ENCODE data around the gene B3GNT7. TPM values are rescaled to one million over a fixed set of nuclear protein-coding genes. Genes with fewer than 3 reads are reported as not detected.

Gene B3GNT7
- total RNA-seq, 2 donors from 2014 or later: 110 to 461 TPM

DNA sequence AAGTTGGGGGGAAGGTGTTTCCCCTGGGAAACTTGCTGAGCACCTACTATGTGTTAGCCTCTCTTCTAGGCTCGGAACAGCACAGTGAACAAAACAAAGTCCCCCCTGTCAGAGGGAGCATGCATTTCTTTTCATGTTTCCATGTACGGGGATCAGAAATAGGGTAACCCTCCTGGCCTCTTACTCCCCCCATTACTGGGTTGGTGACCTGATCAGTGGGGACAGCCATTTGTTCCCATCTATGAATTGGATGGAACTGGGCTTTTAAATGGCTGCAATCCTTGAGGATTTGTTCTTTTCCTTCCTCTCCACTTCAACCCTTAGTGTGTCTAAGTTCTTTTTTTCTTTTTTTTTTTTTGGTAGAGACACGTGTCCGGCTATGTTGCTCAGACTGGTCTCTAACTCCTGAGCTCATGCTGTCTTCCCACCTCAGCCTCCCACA, 55.1 kb downstream of the B3GNT7 start:
- DNase-seq (no peak), ATAC-seq (no peak)
- intact Hi-C loops (cut with DNase I, micrococcal nuclease): no loop called here

Small RNA genes within 50 kb of the gene (microRNA-seq; reads per million reads assigned to microRNA genes)
- 0 reads per million in 2 donors for gene MIR4777

Other genes starting within 250 kb of the B3GNT7 start
- gene ARMC9, start 197.1 kb upstream of the B3GNT7 start, total RNA-seq: 10 to 100 TPM in 1 of 2 donors, 1 to 10 TPM in 1; 9.4 to 13.6 TPM
- gene NCL, start 68.8 kb downstream of the B3GNT7 start, total RNA-seq: 100 to 1,000 TPM; 229 to 335 TPM
- gene NMUR1, start 134.7 kb downstream of the B3GNT7 start, total RNA-seq: 1 to 10 TPM in 1 of 2 donors, under 1 TPM in 1; 0.15 to 1.3 TPM
- gene TEX44, start 197.2 kb downstream of the B3GNT7 start, total RNA-seq: not detected